HG03108 (cell line): ENCODE data around the gene HLCS.
"Not testable (repeated sequence)": the region's sequence is repeated elsewhere in the genome, so short reads cannot be mapped to it uniquely, and the experiment has no call there.

Source experiments
- ATAC-seq: cut with Tn5 transposase; IDR thresholded peaks from one replicate; pipeline ENCODE4 v1.9.1; 2021; ENCODE audit warnings: moderate library complexity; ENCODE audit not compliant: unreplicated experiment

HLCS gene

GRCh38 chr21:36959020-36959835, 7.2 kb downstream of the HLCS start:
- ATAC-seq: no peak

- no peak for ATAC-seq
Measured at GRCh38 chr21:36955783-36956182, 10.7 kb downstream of the HLCS start.

GRCh38 chr21:36952331-36952730, 14.1 kb downstream of the HLCS start:
- not testable (repeated sequence) for ATAC-seq

GRCh38 chr21:36949171-36950141, 17.0 kb downstream of the HLCS start:
- no peak for ATAC-seq

- no peak for ATAC-seq
Measured at GRCh38 chr21:36948686-36949085, 17.8 kb downstream of the HLCS start.

GRCh38 chr21:36946949-36947356, 19.5 kb downstream of the HLCS start:
- no peak for ATAC-seq

GRCh38 chr21:36945496-36946138, 20.9 kb downstream of the HLCS start:
- no peak for ATAC-seq

GRCh38 chr21:36936361-36937135, 29.9 kb downstream of the HLCS start:
- no peak for ATAC-seq

GRCh38 chr21:36934864-36935420, 31.5 kb downstream of the HLCS start:
- no peak for ATAC-seq

- no peak for ATAC-seq
Measured at GRCh38 chr21:36932161-36932816, 34.2 kb downstream of the HLCS start.

- ATAC-seq: no peak
Measured at GRCh38 chr21:36929622-36930021, 36.8 kb downstream of the HLCS start.

- no peak for ATAC-seq
Measured at GRCh38 chr21:36928960-36929359, 37.5 kb downstream of the HLCS start.

GRCh38 chr21:36927719-36928117, 38.8 kb downstream of the HLCS start:
- no peak for ATAC-seq

GRCh38 chr21:36926989-36927718, 39.3 kb downstream of the HLCS start:
- ATAC-seq: no peak

GRCh38 chr21:36923270-36923669, 43.2 kb downstream of the HLCS start:
- no peak for ATAC-seq

GRCh38 chr21:36922861-36923260, 43.6 kb downstream of the HLCS start:
- no peak for ATAC-seq

- ATAC-seq: no peak
Measured at GRCh38 chr21:36918291-36918690, 48.2 kb downstream of the HLCS start.

- no peak for ATAC-seq
Measured at GRCh38 chr21:36917471-36918158, 48.9 kb downstream of the HLCS start.
